ENCODE data around the gene SWI5.
A peak's percentile ranks its signal among the peaks of the same experiment; 100 is the strongest.

The SWI5 gene

DNA sequence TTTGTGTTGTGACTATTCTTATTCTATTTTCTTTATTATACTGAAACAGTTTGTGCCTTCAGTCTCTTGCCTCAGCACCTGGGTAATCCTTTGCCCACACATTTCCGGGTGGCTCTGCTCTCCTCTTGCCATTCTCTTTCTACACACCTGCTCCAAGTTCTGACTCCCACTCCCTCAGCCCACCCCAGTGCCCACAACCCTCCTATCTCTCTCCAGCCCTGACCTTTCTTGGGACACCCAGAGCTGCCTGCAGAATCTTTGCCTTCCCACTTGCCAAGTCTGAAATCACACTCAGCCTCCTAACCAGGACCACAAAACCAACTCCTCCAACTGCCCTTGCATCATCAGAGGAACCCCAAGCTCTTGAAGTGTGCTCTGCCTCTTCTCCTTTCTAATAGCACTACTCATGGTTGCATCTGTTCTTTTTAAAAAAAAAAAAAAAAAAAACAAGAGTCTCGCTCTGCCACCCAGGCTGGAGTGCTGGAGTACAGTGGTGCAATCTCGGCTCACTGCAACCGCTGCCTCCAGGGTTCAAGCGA lies 4.1 kb downstream of the SWI5 start:
- Histone ChIP-seq H3K9me3 (ENCODE audit: control insufficient read depth, low read length) (no peaks in the 10 kb centered on the region), H3K18ac (ENCODE audit: low read depth in 1 of 2, low read length in 2 of 2) (no peak overlapping the region), H3K4me1 (ENCODE audit: control insufficient read depth, insufficient read depth, low read depth, low read length) (peaks cover 11% of the 10 kb centered on the region), H3K9ac (ENCODE audit: low read length) (no peak overlapping the region), H3K27me3 (ENCODE audit: control insufficient read depth in 1 of 2, insufficient read depth in 1 of 2, low read length in 2 of 2) (no peaks in the 10 kb centered on the region), H2BK5ac (ENCODE audit: low read depth, low read length, poor library complexity, severe bottlenecking) (no peak overlapping the region), H4K91ac (ENCODE audit: low read length) (no peak overlapping the region), H3K4me3 (ENCODE audit: insufficient read depth in 1 of 2, low read depth in 1 of 2, low read length in 2 of 2) (no peak overlapping the region), H3K23ac (ENCODE audit: low read length in 2 of 2) (no peak overlapping the region), H2BK15ac (ENCODE audit: low read depth, poor library complexity, severe bottlenecking) (no peak overlapping the region), H3K4me2 (ENCODE audit: low read length, poor library complexity, severe bottlenecking) (no peak overlapping the region), H3K27ac (ENCODE audit: low read length, poor library complexity, severe bottlenecking) (no peak overlapping the region), H3K79me1 (replicated peaks; ENCODE audit: low read length, poor library complexity, severe bottlenecking) (peaks cover 22% of the 10 kb centered on the region), H2AK5ac (ENCODE audit: low read length, severe bottlenecking) (no peak overlapping the region), H4K8ac (ENCODE audit: low read length) (no peak overlapping the region), H2AFZ (ENCODE audit: low read depth, low read length) (no peak overlapping the region), H2BK12ac (ENCODE audit: low read length in 2 of 2) (no peak overlapping the region), H3K14ac (ENCODE audit: low read length in 2 of 2) (no peak overlapping the region), H3K36me3 (ENCODE audit: control insufficient read depth in 1 of 2, insufficient read depth in 2 of 2, low read depth in 1 of 2, low read length in 2 of 2) (peaks cover 3 to 8% of the 10 kb centered on the region in 2 experiments), H2BK120ac (ENCODE audit: low read depth, low read length) (no peak overlapping the region), H3K4ac (ENCODE audit: low read depth in 1 of 2, low read length in 2 of 2) (no peak overlapping the region)
- 100% methylated on average over 5 of the region's 5 CpGs for WGBS
- DNase-seq, result no peak

- Histone ChIP-seq H4K8ac (ENCODE audit: low read length) (no peak overlapping the region), H3K18ac (ENCODE audit: low read depth in 1 of 2, low read length in 2 of 2) (no peak overlapping the region), H2AK5ac (ENCODE audit: low read length, severe bottlenecking) (no peak overlapping the region), H3K27ac (ENCODE audit: low read length, poor library complexity, severe bottlenecking) (no peak overlapping the region), H3K4me2 (ENCODE audit: low read length, poor library complexity, severe bottlenecking) (no peak overlapping the region), H2BK15ac (ENCODE audit: low read depth, poor library complexity, severe bottlenecking) (no peak overlapping the region), H2BK5ac (ENCODE audit: low read depth, low read length, poor library complexity, severe bottlenecking) (no peak overlapping the region), H3K23ac (ENCODE audit: low read length in 2 of 2) (no peak overlapping the region), H3K9me3 (ENCODE audit: control insufficient read depth, low read length) (no peaks in the 10 kb centered on the region), H3K4ac (ENCODE audit: low read depth in 1 of 2, low read length in 2 of 2) (no peak overlapping the region), H3K79me1 (replicated peaks; ENCODE audit: low read length, poor library complexity, severe bottlenecking) (peaks cover 17% of the 10 kb centered on the region), H3K14ac (ENCODE audit: low read length in 2 of 2) (no peak overlapping the region), H3K36me3 (ENCODE audit: control insufficient read depth in 1 of 2, insufficient read depth in 2 of 2, low read depth in 1 of 2, low read length in 2 of 2) (peaks cover 20 to 24% of the 10 kb centered on the region in 2 experiments), H2AFZ (ENCODE audit: low read depth, low read length) (no peak overlapping the region), H3K27me3 (ENCODE audit: control insufficient read depth in 1 of 2, insufficient read depth in 1 of 2, low read length in 2 of 2) (no peaks in the 10 kb centered on the region), H3K4me1 (ENCODE audit: control insufficient read depth, insufficient read depth, low read depth, low read length) (peaks cover 5% of the 10 kb centered on the region), H3K9ac (ENCODE audit: low read length) (no peak overlapping the region), H2BK120ac (ENCODE audit: low read depth, low read length) (no peak overlapping the region), H2BK12ac (ENCODE audit: low read length in 2 of 2) (no peak overlapping the region), H3K4me3 (ENCODE audit: insufficient read depth in 1 of 2, low read depth in 1 of 2, low read length in 2 of 2) (no peak overlapping the region), H4K91ac (ENCODE audit: low read length) (no peak overlapping the region)
- peak; percentile 26 for DNase-seq
- WGBS, result 87% methylated on average over 6 of the region's 6 CpGs
Measured at GRCh38 chr9:128282500-128282899, 6.4 kb downstream of the SWI5 start.

DNA sequence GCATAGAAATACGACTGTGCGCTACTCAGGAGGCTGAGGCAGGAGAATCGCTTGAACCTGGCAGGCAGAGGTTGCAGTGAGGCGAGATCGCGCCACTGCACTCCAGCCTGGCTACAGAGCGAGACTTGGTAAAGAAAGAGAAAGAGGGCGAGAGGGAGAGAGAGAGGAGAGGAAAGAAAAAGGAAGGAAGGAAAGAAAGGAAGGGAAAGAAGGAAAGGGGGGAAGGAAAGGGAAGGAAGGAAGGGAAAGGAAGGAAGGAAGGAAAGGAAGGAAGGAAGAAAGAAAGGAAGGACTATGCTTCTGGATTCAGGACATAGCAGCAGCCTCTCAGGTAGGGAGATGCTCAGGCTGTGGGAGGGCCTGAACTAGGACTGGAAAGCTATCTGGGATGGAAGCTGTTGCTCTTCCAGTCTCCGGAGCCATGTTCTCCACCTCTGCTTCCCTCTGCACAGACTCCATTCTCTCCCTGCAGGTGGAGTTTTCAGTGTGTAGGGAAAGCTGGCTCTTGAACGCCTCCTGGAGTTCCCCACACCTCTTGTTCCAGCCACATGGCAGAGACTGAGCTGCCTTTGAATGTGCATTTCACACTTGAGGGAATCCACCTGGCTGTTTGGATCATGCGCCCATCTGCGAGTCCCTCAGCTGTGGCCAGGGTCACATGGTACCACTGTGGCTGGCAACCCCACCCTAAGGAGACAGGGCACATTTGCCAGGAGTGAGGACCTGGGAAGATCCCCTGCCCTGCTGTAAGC lies 9.1 kb downstream of the SWI5 start:
- H3K79me1 ChIP-seq (replicated peaks; ENCODE audit: low read length, poor library complexity, severe bottlenecking), result peaks cover 6% of the 10 kb centered on the region
- H3K27me3 ChIP-seq (ENCODE audit: control insufficient read depth in 1 of 2, insufficient read depth in 1 of 2, low read length in 2 of 2), result no peaks in the 10 kb centered on the region
- H3K27ac ChIP-seq (ENCODE audit: low read length, poor library complexity, severe bottlenecking), result no peak overlapping the region
- no peak overlapping the region for H3K4ac ChIP-seq (ENCODE audit: low read depth in 1 of 2, low read length in 2 of 2)
- no peak overlapping the region for H3K18ac ChIP-seq (ENCODE audit: low read depth in 1 of 2, low read length in 2 of 2)
- H2BK5ac ChIP-seq (ENCODE audit: low read depth, low read length, poor library complexity, severe bottlenecking), result no peak overlapping the region
- H3K9me3 ChIP-seq (ENCODE audit: control insufficient read depth, low read length), result no peaks in the 10 kb centered on the region
- no peak overlapping the region for H3K23ac ChIP-seq (ENCODE audit: low read length in 2 of 2)
- no peak overlapping the region for H4K8ac ChIP-seq (ENCODE audit: low read length)
- H3K4me3 ChIP-seq (ENCODE audit: insufficient read depth in 1 of 2, low read depth in 1 of 2, low read length in 2 of 2), result no peak overlapping the region
- H2AFZ ChIP-seq (ENCODE audit: low read depth, low read length), result no peak overlapping the region
- no peak overlapping the region for H2BK120ac ChIP-seq (ENCODE audit: low read depth, low read length)
- H2BK15ac ChIP-seq (ENCODE audit: low read depth, poor library complexity, severe bottlenecking), result no peak overlapping the region
- no peak overlapping the region for H3K9ac ChIP-seq (ENCODE audit: low read length)
- H3K4me2 ChIP-seq (ENCODE audit: low read length, poor library complexity, severe bottlenecking), result no peak overlapping the region
- peaks cover 2% of the 10 kb centered on the region for H3K4me1 ChIP-seq (ENCODE audit: control insufficient read depth, insufficient read depth, low read depth, low read length)
- no peak overlapping the region for H2AK5ac ChIP-seq (ENCODE audit: low read length, severe bottlenecking)
- peaks cover 25 to 36% of the 10 kb centered on the region in 2 experiments for H3K36me3 ChIP-seq (ENCODE audit: control insufficient read depth in 1 of 2, insufficient read depth in 2 of 2, low read depth in 1 of 2, low read length in 2 of 2)
- DNase-seq, result no peak
- WGBS, result 98% methylated on average over 11 of the region's 12 CpGs
- no peak overlapping the region for H2BK12ac ChIP-seq (ENCODE audit: low read length in 2 of 2)
- H4K91ac ChIP-seq (ENCODE audit: low read length), result no peak overlapping the region
- H3K14ac ChIP-seq (ENCODE audit: low read length in 2 of 2), result no peak overlapping the region

GRCh38 chr9:128286440-128286839 lies 10.4 kb downstream of the SWI5 start:
- H3K27me3 ChIP-seq (ENCODE audit: control insufficient read depth in 1 of 2, insufficient read depth in 1 of 2, low read length in 2 of 2), result no peaks in the 10 kb centered on the region
- no peaks in the 10 kb centered on the region for H3K9me3 ChIP-seq (ENCODE audit: control insufficient read depth, low read length)
- peaks cover 27 to 33% of the 10 kb centered on the region in 2 experiments for H3K36me3 ChIP-seq (ENCODE audit: control insufficient read depth in 1 of 2, insufficient read depth in 2 of 2, low read depth in 1 of 2, low read length in 2 of 2)
- H3K23ac ChIP-seq (ENCODE audit: low read length in 2 of 2), result peak overlapping the region in 1 of 2 experiments; percentile 35
- H2BK15ac ChIP-seq (ENCODE audit: low read depth, poor library complexity, severe bottlenecking), result no peak overlapping the region
- H4K91ac ChIP-seq (ENCODE audit: low read length), result no peak overlapping the region
- H2BK5ac ChIP-seq (ENCODE audit: low read depth, low read length, poor library complexity, severe bottlenecking), result no peak overlapping the region
- no peak overlapping the region for H3K18ac ChIP-seq (ENCODE audit: low read depth in 1 of 2, low read length in 2 of 2)
- DNase-seq, result no peak
- no peak overlapping the region for H3K14ac ChIP-seq (ENCODE audit: low read length in 2 of 2)
- H2AFZ ChIP-seq (ENCODE audit: low read depth, low read length), result no peak overlapping the region
- H3K9ac ChIP-seq (ENCODE audit: low read length), result no peak overlapping the region
- no peak overlapping the region for H3K4me2 ChIP-seq (ENCODE audit: low read length, poor library complexity, severe bottlenecking)
- H4K8ac ChIP-seq (ENCODE audit: low read length), result no peak overlapping the region
- no peak overlapping the region for H3K4me3 ChIP-seq (ENCODE audit: insufficient read depth in 1 of 2, low read depth in 1 of 2, low read length in 2 of 2)
- peaks cover 2% of the 10 kb centered on the region for H3K4me1 ChIP-seq (ENCODE audit: control insufficient read depth, insufficient read depth, low read depth, low read length)
- no peak overlapping the region for H2BK12ac ChIP-seq (ENCODE audit: low read length in 2 of 2)
- peaks cover 6% of the 10 kb centered on the region for H3K79me1 ChIP-seq (replicated peaks; ENCODE audit: low read length, poor library complexity, severe bottlenecking)
- no peak overlapping the region for H2BK120ac ChIP-seq (ENCODE audit: low read depth, low read length)
- 93% methylated on average over 6 of the region's 6 CpGs for WGBS
- no peak overlapping the region for H2AK5ac ChIP-seq (ENCODE audit: low read length, severe bottlenecking)
- no peak overlapping the region for H3K27ac ChIP-seq (ENCODE audit: low read length, poor library complexity, severe bottlenecking)
- no peak overlapping the region for H3K4ac ChIP-seq (ENCODE audit: low read depth in 1 of 2, low read length in 2 of 2)
